CD14-positive monocyte (primary cell): ENCODE data around the gene FATE1. TPM values are rescaled to one million over a fixed set of nuclear protein-coding genes. Genes with fewer than 3 reads are reported as not detected.

Experiments used
- DNase-seq, 3 donors: peaks; one replicate each; pipeline ENCODE4 v3.0.0-alpha.2; 2011 to 2022
- H2AFZ ChIP-seq: 2 replicates; pipeline ENCODE4 v1.6.0; 2012; ENCODE audit warnings: mild to moderate bottlenecking, low read depth, low read length, inconsistent platforms; ENCODE audit not compliant: insufficient read depth, poor library complexity, severe bottlenecking
- H3K27ac ChIP-seq, 2 donors: 1 replicate in 1 of 2; 2 replicates in 1 of 2; pipeline ENCODE4 v1.5.1; 2012 to 2013; ENCODE audit warnings: low read length in 2 of 2, control low read depth in 1 of 2, inconsistent platforms in 1 of 2, low read depth in 1 of 2, mild to moderate bottlenecking in 1 of 2
- H3K27me3 ChIP-seq, 2 donors: one replicate each; pipeline versions ENCODE4 v1.6.0 to v1.6.1; 2011 to 2013; ENCODE audit warnings: low read length in 2 of 2; ENCODE audit not compliant: control insufficient read depth in 2 of 2, insufficient read depth in 2 of 2
- H3K36me3 ChIP-seq, 2 donors: replicated peaks in 1 of 2; 1 replicate in 1 of 2; 2 replicates in 1 of 2; pipeline versions ENCODE4 v1.5.1 to v1.6.1; 2012 to 2013; ENCODE audit warnings: low read length in 2 of 2, control low read depth in 1 of 2, inconsistent platforms in 1 of 2, mild to moderate bottlenecking in 1 of 2; ENCODE audit not compliant: insufficient read depth in 2 of 2, control insufficient read depth in 1 of 2
- H3K4me1 ChIP-seq, 2 donors: 1 replicate in 1 of 2; 2 replicates in 1 of 2; pipeline versions ENCODE4 v1.5.1 to v1.6.1; 2012 to 2013; ENCODE audit warnings: low read length in 2 of 2, control low read depth in 1 of 2, inconsistent platforms in 1 of 2, mild to moderate bottlenecking in 1 of 2, moderate library complexity in 1 of 2; ENCODE audit not compliant: insufficient read depth in 2 of 2, control insufficient read depth in 1 of 2
- H3K4me2 ChIP-seq: replicated peaks from 2 replicates; pipeline ENCODE3; 2012; ENCODE audit warnings: low read length, moderate library complexity, mild to moderate bottlenecking; ENCODE audit not compliant: poor library complexity, severe bottlenecking; ENCODE audit errors: extremely low read depth
- H3K4me3 ChIP-seq, 3 experiments: fragments of 200-600 bp in 1 of 3; sonication (generic) in 1 of 3; replicated peaks in 1 of 3; 1 replicate in 2 of 3; 2 replicates in 1 of 3; pipeline ENCODE4 v1.5.1; 2011 to 2013; ENCODE audit warnings: low read length in 3 of 3, mild to moderate bottlenecking in 3 of 3, control low read depth in 2 of 3, low read depth in 2 of 3, inconsistent platforms in 1 of 3, moderate library complexity in 1 of 3
- H3K79me2 ChIP-seq: 2 replicates; pipeline ENCODE4 v1.6.0; 2012; ENCODE audit warnings: mild to moderate bottlenecking, control low read depth, inconsistent platforms, low read length, moderate library complexity; ENCODE audit not compliant: insufficient read depth
- H3K9ac ChIP-seq: 2 replicates; pipeline ENCODE4 v1.6.0; 2017; ENCODE audit warnings: low read length, mild to moderate bottlenecking; ENCODE audit not compliant: insufficient read depth, poor library complexity, severe bottlenecking
- H3K9me3 ChIP-seq, 2 donors: replicated peaks in 1 of 2; 1 replicate in 1 of 2; 2 replicates in 1 of 2; pipeline versions ENCODE4 v1.5.1 to v1.6.1; 2012 to 2013; ENCODE audit warnings: low read length in 2 of 2, control low read depth in 1 of 2; ENCODE audit not compliant: control insufficient read depth in 1 of 2, insufficient read depth in 1 of 2
- H4K20me1 ChIP-seq: 2 replicates; pipeline ENCODE4 v1.6.0; 2012; ENCODE audit warnings: mild to moderate bottlenecking, low read length, control low read depth, moderate library complexity; ENCODE audit not compliant: insufficient read depth
- H3K27ac Mint-ChIP-seq, 7 donors: one replicate each; pipeline ENCODE4 v1.8.0; 2020; ENCODE audit warnings: mild to moderate bottlenecking in 7 of 7, mixed read lengths in 7 of 7, moderate library complexity in 6 of 7, inconsistent platforms in 2 of 7
- H3K27me3 Mint-ChIP-seq, 3 donors: one replicate each; pipeline ENCODE4 v1.8.0; 2021 to 2022; ENCODE audit warnings: low read depth in 3 of 3, mild to moderate bottlenecking in 3 of 3, mixed read lengths in 3 of 3, moderate library complexity in 3 of 3, inconsistent platforms in 1 of 3
- H3K36me3 Mint-ChIP-seq, 2 donors: one replicate each; pipeline ENCODE4 v1.8.0; 2020; ENCODE audit warnings: mixed read lengths in 2 of 2, inconsistent platforms in 1 of 2, mild to moderate bottlenecking in 1 of 2
- H3K4me1 Mint-ChIP-seq: one replicate; pipeline ENCODE4 v1.8.0; 2020; ENCODE audit warnings: mild to moderate bottlenecking, mixed read lengths
- H3K4me3 Mint-ChIP-seq, 2 donors: one replicate each; pipeline ENCODE4 v1.8.0; 2020; ENCODE audit warnings: mild to moderate bottlenecking in 2 of 2, mixed read lengths in 2 of 2, moderate library complexity in 1 of 2
- H3K9me3 Mint-ChIP-seq, 7 donors: one replicate each; pipeline ENCODE4 v1.8.0; 2020 to 2022; ENCODE audit warnings: mixed read lengths in 7 of 7, mild to moderate bottlenecking in 6 of 7, moderate library complexity in 6 of 7, inconsistent platforms in 2 of 7
- CTCF ChIP-seq: fragments of 200-600 bp; IDR thresholded peaks from one replicate; pipeline ENCODE4 v1.8.0; 2022; ENCODE audit warnings: antibody characterized with exemption, mild to moderate bottlenecking
- WGBS: methylation state at CpG from one replicate; pipeline ENCODE4 v1.1.5; 2013; ENCODE audit warnings: missing lambda C conversion rate; ENCODE audit not compliant: insufficient coverage; 5-methylcytosine and 5-hydroxymethylcytosine counted together
- intact Hi-C, 2 donors: fragments of 100-400 bp; cut with micrococcal nuclease; formaldehyde crosslinking; loops; one replicate each; pipeline versions ENCODE4 v1.15.0 to v1.15.1; 2023
- polyA plus RNA-seq, 3 donors: library from polyadenylated mRNA; depleted of rRNA in 1 of 3; unstranded in 2 of 3; stranded (reverse) in 1 of 3; fragments of 300-500 nt in 2 of 3; fragments of >200 nt in 1 of 3; fragmentation: Illumina TruSeq in 2 of 3; gene quantifications; 1 replicate in 2 of 3; 2 replicates in 1 of 3; pipeline ENCODE4 v1.2.3, GENCODE V29; 2012 to 2021

The FATE1 gene
- polyA plus RNA-seq, 3 donors = not detected

- Mint-ChIP-seq H3K4me3 (no peak overlapping the region), H3K27ac (no peak overlapping the region), H3K9me3 (no peaks in the 10 kb centered on the region), H3K36me3 (no peaks in the 10 kb centered on the region), H3K27me3 (peaks cover 2 to 8% (median 7%) of the 10 kb centered on the region in 3 donors), H3K4me1 (no peaks in the 10 kb centered on the region)
- Histone ChIP-seq H3K9me3 (no peaks in the 10 kb centered on the region), H3K4me3 (no peak overlapping the region), H3K4me2 (no peak overlapping the region), H3K79me2 (no peaks in the 10 kb centered on the region), H3K27me3 (no peaks in the 10 kb centered on the region), H3K36me3 (no peaks in the 10 kb centered on the region), H2AFZ (no peak overlapping the region), H3K4me1 (no peaks in the 10 kb centered on the region), H3K9ac (no peak overlapping the region), H3K27ac (no peak overlapping the region), H4K20me1 (no peaks in the 10 kb centered on the region)
- WGBS = 67% methylated on average over 1 of the region's 5 CpGs
- intact Hi-C loops = no loop called here
- no peak for DNase-seq
- no peak for TF ChIP-seq CTCF
Observed at GRCh38 chrX:151714362-151714761, 1.5 kb upstream of the FATE1 start.

GRCh38 chrX:151722241-151722846 lies 6.5 kb downstream of the FATE1 start:
- H3K36me3 ChIP-seq = no peaks in the 10 kb centered on the region
- WGBS = 91% methylated on average over 10 of the region's 24 CpGs
- Mint-ChIP-seq H3K27me3 (peaks cover 1 to 8% (median 4%) of the 10 kb centered on the region in 3 donors), H3K9me3 (peaks cover 0 to 3% (median 0%) of the 10 kb centered on the region in 7 donors), H3K4me3 (no peak overlapping the region), H3K27ac (no peak overlapping the region), H3K4me1 (peaks cover 14% of the 10 kb centered on the region), H3K36me3 (no peaks in the 10 kb centered on the region)
- no peak for TF ChIP-seq CTCF
- no peak for DNase-seq
- no peak overlapping the region for H3K4me3 ChIP-seq
- intact Hi-C loops = no loop called here
- no peaks in the 10 kb centered on the region for H3K9me3 ChIP-seq
- H3K27ac ChIP-seq = no peak overlapping the region
- H3K79me2 ChIP-seq = no peaks in the 10 kb centered on the region
- H2AFZ ChIP-seq = no peak overlapping the region
- no peaks in the 10 kb centered on the region for H3K27me3 ChIP-seq
- H3K9ac ChIP-seq = no peak overlapping the region
- peaks cover 6% of the 10 kb centered on the region in 2 donors for H3K4me1 ChIP-seq
- H4K20me1 ChIP-seq = no peaks in the 10 kb centered on the region
- H3K4me2 ChIP-seq = no peak overlapping the region
